Activated B cell treated with CpG ODN at 0.5 μM for 24 hours (primary cell): ENCODE measurements around the gene CRELD2. TPM values are rescaled to one million over a fixed set of nuclear protein-coding genes. Genes with fewer than 3 reads are reported as not detected.

Experiments used
- ATAC-seq: fragments of 200-7000 bp; cut with Tn5 transposase; one replicate; pipeline ENCODE4 v1.10.0; 2021; ENCODE audit warnings: low read depth, mild to moderate bottlenecking, moderate library complexity
- CTCF ChIA-PET: fragments of 350-600 bp; sonication (Branson Sonifier 250); formaldehyde crosslinking; loops from one replicate; lab custom pipeline; 2021; ENCODE audit warnings: antibody characterized with exemption; lab: Charles Lee
- POLR2A ChIA-PET: fragments of 350-600 bp; sonication (Branson Sonifier 250); formaldehyde crosslinking; loops from one replicate; lab custom pipeline; 2021; ENCODE audit warnings: antibody characterized with exemption; lab: Charles Lee
- DNase-seq: peaks from one replicate; pipeline ENCODE4 v3.0.0; 2022
- H3K27ac Mint-ChIP-seq: one replicate; pipeline ENCODE4 v1.8.0; 2020; ENCODE audit warnings: mixed read lengths
- H3K27me3 Mint-ChIP-seq: one replicate; pipeline ENCODE4 v1.8.0; 2021; ENCODE audit warnings: mixed read lengths
- H3K36me3 Mint-ChIP-seq: one replicate; pipeline ENCODE4 v1.8.0; 2021; ENCODE audit warnings: low read depth, mixed read lengths
- H3K4me1 Mint-ChIP-seq: one replicate; pipeline ENCODE4 v1.8.0; 2021; ENCODE audit warnings: mixed read lengths
- H3K4me3 Mint-ChIP-seq: one replicate; pipeline ENCODE4 v1.8.0; 2020; ENCODE audit warnings: mild to moderate bottlenecking, mixed read lengths
- H3K9me3 Mint-ChIP-seq: one replicate; pipeline ENCODE4 v1.8.0; 2020; ENCODE audit warnings: mixed read lengths
- intact Hi-C: fragments of 100-400 bp; cut with micrococcal nuclease; formaldehyde crosslinking; loops from one replicate; pipeline ENCODE4 v1.15.1; 2024
- total RNA-seq: library from RNA; stranded (reverse); gene quantifications from 2 replicates; pipeline ENCODE4 v1.2.3, GENCODE V29; 2022
- TF ChIP-seq, protein P1 (sequence below): fragments of 200-600 bp; IDR thresholded peaks from one replicate; pipeline ENCODE4 v1.8.0; 2022; ENCODE audit warnings: antibody characterized with exemption, mild to moderate bottlenecking

The CRELD2 gene
- total RNA-seq, 1 donor from 2014 or later, result 44.5 TPM

DNA sequence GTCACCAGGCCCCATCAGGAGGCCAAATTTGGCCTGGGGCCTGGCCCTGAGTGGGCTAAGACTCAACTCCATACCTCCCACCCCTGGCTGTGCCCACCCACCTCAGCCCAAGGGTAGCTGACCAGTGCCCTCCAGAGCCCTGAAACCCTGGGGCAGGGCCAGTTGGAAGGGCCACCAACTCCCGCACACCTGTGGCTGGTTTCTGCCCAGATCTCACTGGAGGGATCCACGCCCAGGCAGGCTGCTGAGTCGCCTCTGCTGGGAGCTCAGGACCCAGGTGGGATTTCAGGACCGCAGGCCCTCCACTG lies 33.2 kb downstream of the CRELD2 start:
- ChIA-PET POLR2A (interaction anchor here (0.6 to 3.6 kb wide), 10 partner anchors 8 to 220 kb away, joined by 3 to 23 read pairs (median 7); partner anchors contain the start of gene PIM3), CTCF (interaction anchor here (1.2 kb wide), 1 partner anchor 79 kb away, joined by 3 read pairs; no protein-coding TSS in a partner anchor)
- no peaks in the 10 kb centered on the region for H3K4me1 Mint-ChIP-seq
- no peaks in the 10 kb centered on the region for H3K36me3 Mint-ChIP-seq
- DNase-seq (no peak), ATAC-seq (no peak)
- TF ChIP-seq, protein P1, sequence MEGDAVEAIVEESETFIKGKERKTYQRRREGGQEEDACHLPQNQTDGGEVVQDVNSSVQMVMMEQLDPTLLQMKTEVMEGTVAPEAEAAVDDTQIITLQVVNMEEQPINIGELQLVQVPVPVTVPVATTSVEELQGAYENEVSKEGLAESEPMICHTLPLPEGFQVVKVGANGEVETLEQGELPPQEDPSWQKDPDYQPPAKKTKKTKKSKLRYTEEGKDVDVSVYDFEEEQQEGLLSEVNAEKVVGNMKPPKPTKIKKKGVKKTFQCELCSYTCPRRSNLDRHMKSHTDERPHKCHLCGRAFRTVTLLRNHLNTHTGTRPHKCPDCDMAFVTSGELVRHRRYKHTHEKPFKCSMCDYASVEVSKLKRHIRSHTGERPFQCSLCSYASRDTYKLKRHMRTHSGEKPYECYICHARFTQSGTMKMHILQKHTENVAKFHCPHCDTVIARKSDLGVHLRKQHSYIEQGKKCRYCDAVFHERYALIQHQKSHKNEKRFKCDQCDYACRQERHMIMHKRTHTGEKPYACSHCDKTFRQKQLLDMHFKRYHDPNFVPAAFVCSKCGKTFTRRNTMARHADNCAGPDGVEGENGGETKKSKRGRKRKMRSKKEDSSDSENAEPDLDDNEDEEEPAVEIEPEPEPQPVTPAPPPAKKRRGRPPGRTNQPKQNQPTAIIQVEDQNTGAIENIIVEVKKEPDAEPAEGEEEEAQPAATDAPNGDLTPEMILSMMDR, result no peak
- H3K27me3 Mint-ChIP-seq, result no peaks in the 10 kb centered on the region
- H3K9me3 Mint-ChIP-seq, result no peaks in the 10 kb centered on the region
- no peak overlapping the region for H3K27ac Mint-ChIP-seq
- H3K4me3 Mint-ChIP-seq, result no peak overlapping the region
- intact Hi-C loops, result no loop called here

DNA sequence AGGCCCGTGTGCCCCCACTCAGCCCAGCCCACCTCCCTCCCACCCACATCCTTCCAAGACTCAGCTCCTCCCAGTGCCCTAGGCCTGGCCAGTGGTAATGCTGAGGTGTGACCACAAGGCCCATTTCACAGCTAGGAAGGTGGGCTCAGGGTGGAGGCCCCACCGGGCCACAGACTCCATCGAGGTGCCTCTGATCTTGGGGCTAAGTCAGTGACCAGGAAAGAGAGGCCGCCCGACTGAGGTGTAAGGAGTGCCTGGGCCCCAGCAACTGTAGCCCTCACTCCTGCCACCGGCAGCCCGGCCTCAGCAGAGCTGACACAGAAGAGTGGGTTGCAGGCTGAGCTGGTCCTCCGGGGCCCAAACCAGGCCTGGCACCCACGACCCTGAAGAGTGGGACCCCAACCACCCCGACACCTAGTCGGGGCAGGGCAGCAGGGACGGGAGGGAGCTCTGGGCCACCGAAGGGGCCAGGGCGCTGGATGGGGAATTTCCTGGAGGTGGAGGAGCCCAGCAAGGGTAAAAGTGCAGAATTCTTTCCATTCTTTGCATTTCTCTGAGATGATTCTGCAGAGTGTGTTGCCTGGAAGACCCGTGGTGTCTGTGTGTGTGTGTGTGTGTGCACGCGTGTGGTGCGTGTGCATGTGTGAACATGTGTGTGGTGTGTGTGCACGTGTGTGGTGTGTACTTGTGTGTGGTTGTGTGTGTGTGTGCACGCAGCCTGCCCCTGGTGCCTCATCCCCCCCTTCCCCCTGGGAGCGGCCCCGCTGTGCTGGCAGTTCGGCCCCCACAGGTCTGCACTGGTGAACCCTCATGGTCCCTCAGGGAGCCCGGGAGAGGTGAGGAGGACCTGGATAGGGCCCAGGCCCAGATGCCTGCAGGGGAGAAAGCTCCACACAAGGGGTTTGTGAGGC lies 33.8 kb downstream of the CRELD2 start:
- DNase-seq (no peak), ATAC-seq (no peak)
- H3K9me3 Mint-ChIP-seq, result no peaks in the 10 kb centered on the region
- no peaks in the 10 kb centered on the region for H3K27me3 Mint-ChIP-seq
- H3K36me3 Mint-ChIP-seq, result no peaks in the 10 kb centered on the region
- no peak overlapping the region for H3K4me3 Mint-ChIP-seq
- TF ChIP-seq, protein P1, result no peak
- ChIA-PET CTCF (interaction anchor here (1.2 kb wide), 2 partner anchors 22 to 78 kb away, joined by 3 read pairs; no protein-coding TSS in a partner anchor), POLR2A (interaction anchor here (0.7 to 3.6 kb wide), 9 partner anchors 9 to 21 kb away, joined by 3 to 23 read pairs (median 6); no protein-coding TSS in a partner anchor)
- intact Hi-C loops, result no loop called here
- no peak overlapping the region for H3K27ac Mint-ChIP-seq
- no peaks in the 10 kb centered on the region for H3K4me1 Mint-ChIP-seq

DNA sequence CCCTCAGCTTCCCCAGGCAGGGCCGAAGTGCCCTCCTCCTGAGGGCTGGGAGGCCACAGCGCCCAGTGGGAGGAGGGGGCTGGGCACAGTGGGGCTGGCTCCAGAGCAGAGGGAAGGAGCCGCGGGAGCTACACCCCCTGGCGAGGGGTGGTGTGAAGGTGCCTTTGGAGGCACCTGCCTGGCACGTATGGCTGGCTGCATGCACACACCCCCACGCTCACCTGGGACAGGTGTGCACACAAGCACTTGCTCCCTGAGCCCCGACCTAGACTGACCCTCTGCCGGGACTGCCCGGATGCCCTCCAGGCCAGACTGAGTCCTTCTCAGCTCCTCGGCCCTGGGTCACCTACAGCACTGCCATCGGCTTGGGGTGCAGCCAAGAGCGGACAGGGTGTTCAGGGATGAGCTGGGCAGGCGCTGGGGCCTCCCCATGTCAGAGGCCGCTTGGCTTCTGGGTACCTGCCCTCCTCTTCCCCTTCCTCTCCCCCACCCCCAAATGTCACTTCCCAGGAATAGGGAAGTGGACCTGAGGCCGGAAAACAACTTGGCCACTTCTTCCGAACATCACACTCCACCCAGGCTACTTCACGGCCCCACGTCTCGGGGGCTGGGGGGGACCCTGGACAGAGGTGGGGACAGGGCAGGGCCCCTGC lies 34.7 kb downstream of the CRELD2 start:
- ATAC-seq, result no peak
- intact Hi-C loops, result no loop called here
- TF ChIP-seq, protein P1, result no peak
- DNase-seq, result no peak
- Mint-ChIP-seq H3K36me3 (no peaks in the 10 kb centered on the region), H3K27ac (no peak overlapping the region), H3K9me3 (no peaks in the 10 kb centered on the region), H3K4me1 (no peaks in the 10 kb centered on the region), H3K27me3 (no peaks in the 10 kb centered on the region), H3K4me3 (no peak overlapping the region)
- POLR2A ChIA-PET, result interaction anchor here (1.1 to 3.6 kb wide), 4 partner anchors 13 to 18 kb away, joined by 3 to 23 read pairs (median 6); no protein-coding TSS in a partner anchor
- CTCF ChIA-PET, result interaction anchor here (1.2 kb wide), 1 partner anchor 23 kb away, joined by 3 read pairs; no protein-coding TSS in a partner anchor

DNA sequence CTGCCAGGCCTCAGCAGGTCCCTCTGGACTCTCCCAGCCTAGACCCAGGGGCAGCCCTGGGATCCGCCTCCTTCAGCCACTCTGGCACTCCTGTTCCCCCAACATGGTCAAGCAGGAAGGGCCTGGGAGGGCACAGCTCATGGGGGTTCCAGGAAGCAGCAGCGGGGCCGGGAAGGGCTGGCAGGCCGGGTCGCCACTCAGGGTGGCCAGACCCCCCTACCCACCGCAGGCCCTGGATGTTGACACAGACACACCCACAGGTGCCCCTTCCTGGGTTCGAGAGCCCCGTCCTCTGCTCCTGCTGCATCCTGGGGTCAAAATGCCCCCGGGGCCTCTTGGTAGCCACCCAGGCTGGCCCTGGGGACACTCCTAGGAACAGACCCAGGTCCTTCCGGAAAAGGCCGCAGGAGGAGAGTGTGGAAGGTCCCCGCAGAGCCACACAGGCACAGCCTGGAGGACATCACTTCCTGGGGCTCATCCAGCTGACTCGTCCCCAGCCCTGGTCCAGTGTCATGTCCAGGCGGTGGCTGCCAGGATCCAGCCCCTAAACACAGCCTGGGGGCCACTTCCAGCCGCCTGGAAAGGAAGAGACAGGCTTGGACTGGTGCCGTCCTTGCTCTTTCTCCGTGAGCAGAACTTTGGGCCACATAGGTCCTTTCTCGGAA lies 35.4 kb downstream of the CRELD2 start:
- no peaks in the 10 kb centered on the region for H3K27me3 Mint-ChIP-seq
- H3K36me3 Mint-ChIP-seq, result no peaks in the 10 kb centered on the region
- no peaks in the 10 kb centered on the region for H3K9me3 Mint-ChIP-seq
- TF ChIP-seq, protein P1, result no peak
- ChIA-PET CTCF (no interaction called here), POLR2A (interaction anchor here (1.1 to 18.9 kb wide), 4 partner anchors 13 to 17 kb away, joined by 3 to 828 read pairs (median 14); no protein-coding TSS in a partner anchor)
- peaks cover 1% of the 10 kb centered on the region for H3K4me1 Mint-ChIP-seq
- ATAC-seq, result no peak
- H3K4me3 Mint-ChIP-seq, result no peak overlapping the region
- H3K27ac Mint-ChIP-seq, result no peak overlapping the region
- intact Hi-C loops, result no loop called here
- DNase-seq, result no peak
